Left cardiac atrium (tissue), 4 donors: ENCODE data around the gene USP20. TPM values are rescaled to one million over a fixed set of nuclear protein-coding genes. Genes with fewer than 3 reads are reported as not detected.
"Not testable (repeated sequence)": the region's sequence is repeated elsewhere in the genome, so short reads cannot be mapped to it uniquely, and the experiment has no call there.

ENCODE experiments used
- ATAC-seq, 2 donors: fragments of 200-7000 bp; cut with Tn5 transposase; one replicate each; pipeline ENCODE4 v1.9.1; 2020; ENCODE audit warnings: mild to moderate bottlenecking in 2 of 2, moderate library complexity in 2 of 2
- DNase-seq: peaks from one replicate; pipeline ENCODE4 v3.0.0-alpha.2; 2020
- intact Hi-C, 2 donors: fragments of 100-400 bp; cut with DNase I; formaldehyde crosslinking; loops; one replicate each; pipeline versions ENCODE4 v1.14.1 to v1.15.1; 2022 to 2023
- total RNA-seq, 2 donors: library from RNA; stranded (reverse); fragmentation: NEBNext Ultra II Directional; extraction: Animal tissue kit (Norgen Biotek cat#: 25700); gene quantifications; one replicate each; pipeline ENCODE4 v1.2.1, GENCODE V29; 2021
- donor health status: DM: no; HTN: yes; CAD: no.
- donor health status: DM: no; HTN: yes; CAD: no; lungs with severe emphysema.
- donor health status: DM: yes; HTN: yes; CAD: no.
- donor health status: Dilated cardiomyopathy.

USP20 gene
- total RNA-seq, 2 donors from 2014 or later: 13.9 to 14.3 TPM

DNA sequence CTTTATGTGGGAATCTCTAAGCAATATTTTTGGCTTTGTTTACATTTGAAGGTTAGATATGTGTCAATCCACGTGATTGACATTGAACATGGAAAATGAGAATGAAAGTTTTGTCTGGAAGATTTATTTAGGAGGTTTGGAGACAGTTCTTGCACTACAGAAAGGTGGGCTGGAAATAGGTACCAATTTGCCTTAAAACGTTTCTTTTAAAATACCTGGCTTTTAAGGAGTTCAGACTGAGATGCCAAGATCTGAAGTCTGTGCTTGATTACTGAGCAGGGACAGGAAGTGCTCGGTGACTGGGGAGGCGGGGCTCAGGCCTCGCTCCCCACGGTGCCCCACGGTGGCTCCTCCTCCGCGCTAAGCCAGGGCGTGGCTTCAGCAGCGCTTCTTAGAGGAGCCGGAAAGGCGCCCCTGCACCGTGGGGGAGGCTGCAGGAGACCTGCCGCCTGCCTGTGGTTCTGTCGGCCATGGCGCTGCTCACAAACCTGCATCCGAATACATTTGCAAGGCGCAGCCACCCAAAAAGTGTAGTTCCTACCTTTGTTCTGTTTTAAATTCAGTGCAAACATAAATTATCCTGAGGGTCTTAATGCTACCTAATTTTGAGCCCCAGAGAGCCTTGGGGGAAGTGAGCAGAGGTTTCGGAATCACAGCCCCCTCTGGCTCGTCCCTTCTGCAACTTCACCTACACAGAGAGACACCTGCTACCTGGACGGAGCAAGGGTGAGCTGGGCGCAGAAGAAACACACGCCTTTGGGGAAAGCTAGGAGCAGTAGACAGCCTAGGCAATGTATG is 49.2 kb downstream of the USP20 start:
- DNase-seq (peak; percentile 91), ATAC-seq (peak; percentile 81 to 82)
- intact Hi-C loops: loop anchor here (2.0 to 10.0 kb wide), 5 partner anchors 158 to 353 kb away; partner anchors contain the start of genes FNBP1 (in 1 of the 2) and GPR107 (in 1 of the 2)

DNA sequence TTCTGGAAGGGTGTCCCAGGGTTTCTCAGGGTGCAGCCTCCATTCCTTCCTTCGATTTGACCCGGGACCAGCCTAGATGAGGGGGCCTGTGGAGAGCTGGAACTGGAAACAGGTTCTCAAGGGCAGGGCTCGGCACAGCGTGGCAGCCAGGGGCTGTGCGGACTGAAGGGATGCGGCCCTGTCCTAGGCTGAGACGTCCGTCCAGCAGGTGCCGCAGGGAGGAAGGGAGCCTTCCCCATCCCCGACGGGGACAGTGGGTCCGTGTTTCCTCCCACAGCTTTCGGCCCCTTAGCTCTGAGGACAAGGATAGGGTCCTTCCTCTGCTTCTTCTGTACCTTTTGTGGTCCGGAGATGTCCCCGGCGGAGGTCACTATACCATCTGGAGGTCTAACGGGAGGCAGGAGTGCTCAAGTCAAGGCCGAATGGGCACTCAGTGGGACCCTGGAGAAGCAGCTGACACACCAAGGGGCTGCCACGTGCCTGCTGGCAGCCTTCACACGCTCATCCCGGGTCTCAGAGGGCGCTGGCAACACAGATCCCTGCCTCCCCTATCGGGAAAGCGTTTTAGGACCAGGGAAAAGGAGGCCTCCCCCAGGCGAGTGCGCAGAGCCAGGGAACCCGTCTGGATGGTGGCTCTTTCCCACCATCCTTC is 49.9 kb downstream of the USP20 start:
- intact Hi-C loops: loop anchor here (2.0 to 10.0 kb wide), 5 partner anchors 157 to 352 kb away; partner anchors contain the start of genes FNBP1 (in 1 of the 2) and GPR107 (in 1 of the 2)
- ATAC-seq (peak; percentile 38), DNase-seq (peak; percentile 43)

DNA sequence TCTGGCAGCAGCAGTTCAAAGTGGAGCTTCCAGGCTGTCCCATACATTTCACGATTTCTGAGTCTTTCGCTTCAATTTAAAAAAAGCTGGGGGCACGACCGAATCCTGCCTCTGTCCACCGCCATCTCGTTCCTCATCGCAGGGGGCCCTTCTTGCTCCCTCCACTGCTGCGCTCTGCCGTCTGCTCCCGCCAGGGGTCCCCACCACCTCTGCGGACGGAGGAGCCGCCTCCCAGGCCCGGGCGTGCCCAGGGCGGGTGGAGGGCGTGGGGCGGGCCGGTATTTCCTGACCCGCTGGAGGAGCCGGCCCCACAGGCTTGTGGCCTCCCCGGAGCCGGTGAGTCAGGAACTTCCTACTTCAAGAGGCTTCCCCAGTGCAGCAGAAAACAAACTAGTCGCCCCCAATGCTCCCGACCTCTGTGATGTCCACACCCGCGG is 50.4 kb downstream of the USP20 start:
- ATAC-seq (peak; percentile 91 to 92), DNase-seq (peak; percentile 96)
- intact Hi-C loops: loop anchor here (2.0 to 10.0 kb wide), 5 partner anchors 157 to 352 kb away; partner anchors contain the start of genes FNBP1 (in 1 of the 2) and GPR107 (in 1 of the 2)

DNA sequence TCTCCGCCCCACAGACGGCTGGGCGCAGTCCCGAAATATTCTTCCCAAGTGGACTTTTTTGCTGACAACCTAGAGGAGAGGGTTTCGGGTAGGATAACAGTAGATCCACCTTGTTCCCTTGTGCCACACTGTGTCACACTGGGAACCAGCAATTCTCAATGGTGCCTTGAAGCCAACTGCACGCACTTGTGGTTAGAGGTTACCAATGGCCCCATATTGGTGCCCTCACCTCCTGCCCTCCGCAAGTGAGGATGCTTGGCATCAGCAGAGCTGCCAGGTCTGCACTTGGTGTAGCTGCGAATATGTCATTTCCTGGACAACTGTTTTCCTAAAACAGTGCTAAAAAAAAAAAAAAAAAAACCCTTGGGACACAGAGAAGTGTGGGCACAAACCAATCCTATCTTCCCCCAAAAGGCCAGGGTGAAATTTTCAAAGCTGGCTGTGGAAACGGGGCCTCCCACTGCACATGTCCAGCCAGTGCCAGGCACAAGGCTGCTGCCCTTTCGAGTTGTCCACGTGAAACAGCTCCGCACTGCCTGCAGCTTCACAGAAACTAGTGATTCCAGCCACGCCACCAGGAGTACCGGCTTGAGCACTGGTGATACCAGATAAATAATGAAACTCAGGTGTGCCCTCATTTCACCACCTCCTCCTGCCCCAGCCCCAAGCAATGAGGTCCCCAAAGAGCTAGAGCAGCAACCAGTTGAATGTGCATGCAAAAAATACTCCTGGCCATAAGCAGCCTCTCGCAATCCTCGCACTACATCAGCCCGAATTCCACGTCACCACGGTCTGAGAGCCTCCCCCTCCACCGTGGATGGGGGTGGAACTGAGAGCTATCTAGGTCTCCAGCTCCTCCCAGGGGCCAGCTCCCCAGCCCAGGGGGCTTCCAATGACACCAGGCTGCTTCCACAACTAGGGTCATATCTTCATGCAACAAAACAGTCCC is 51.2 kb downstream of the USP20 start:
- intact Hi-C loops: loop anchor here (5.0 to 10.0 kb wide), 4 partner anchors 156 to 351 kb away; partner anchors contain the start of genes FNBP1 (in 1 of the 2) and GPR107 (in 1 of the 2)
- DNase-seq (no peak), ATAC-seq (no peak)

DNA sequence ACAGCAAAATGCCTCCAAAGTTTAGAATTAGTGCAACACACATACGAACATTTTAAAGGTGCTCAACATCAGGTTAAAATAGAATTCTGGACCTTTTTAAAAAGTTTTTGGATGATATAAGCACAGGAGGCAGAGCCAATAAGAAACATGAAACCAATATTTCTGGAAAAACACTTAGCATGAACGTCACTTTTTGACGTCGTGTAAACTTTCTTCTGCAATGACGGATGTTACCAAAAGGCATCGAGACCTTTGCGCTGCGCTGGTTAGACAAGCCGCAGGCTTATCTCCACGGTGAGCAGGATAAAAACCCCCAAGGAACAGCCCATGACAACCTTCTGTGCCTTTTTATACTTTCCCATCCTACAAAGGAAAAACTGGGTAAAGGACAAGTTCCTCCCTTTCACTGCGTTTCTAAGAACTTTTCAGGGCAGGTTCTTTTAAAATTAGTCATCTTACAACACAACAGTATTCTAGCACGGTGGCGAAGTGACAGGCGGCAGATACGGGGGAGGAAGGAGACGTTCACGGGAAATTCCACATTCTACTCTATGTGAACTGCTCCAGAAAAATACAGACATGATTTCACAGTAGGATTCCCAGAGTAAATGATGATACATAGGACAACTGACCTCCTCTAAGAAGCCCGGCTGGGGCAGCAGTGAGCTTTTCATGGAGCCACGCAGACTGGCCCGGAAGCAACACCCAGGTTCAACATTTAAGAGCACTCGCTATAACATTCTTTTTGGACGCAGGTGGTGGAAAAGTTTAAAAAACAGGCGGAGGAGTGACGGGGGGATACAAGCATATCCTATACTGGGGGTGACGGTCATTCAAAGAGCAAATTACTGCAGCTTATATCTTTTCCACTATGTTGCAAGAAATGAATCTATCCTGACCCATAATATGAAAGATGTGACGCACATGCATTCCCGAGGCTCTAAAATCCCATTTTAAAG is 52.4 kb downstream of the USP20 start:
- intact Hi-C loops: loop anchor here (5.0 to 10.0 kb wide), 4 partner anchors 155 to 350 kb away; partner anchors contain the start of genes FNBP1 (in 1 of the 2) and GPR107 (in 1 of the 2)
- ATAC-seq (no peak), DNase-seq (no peak)

DNA sequence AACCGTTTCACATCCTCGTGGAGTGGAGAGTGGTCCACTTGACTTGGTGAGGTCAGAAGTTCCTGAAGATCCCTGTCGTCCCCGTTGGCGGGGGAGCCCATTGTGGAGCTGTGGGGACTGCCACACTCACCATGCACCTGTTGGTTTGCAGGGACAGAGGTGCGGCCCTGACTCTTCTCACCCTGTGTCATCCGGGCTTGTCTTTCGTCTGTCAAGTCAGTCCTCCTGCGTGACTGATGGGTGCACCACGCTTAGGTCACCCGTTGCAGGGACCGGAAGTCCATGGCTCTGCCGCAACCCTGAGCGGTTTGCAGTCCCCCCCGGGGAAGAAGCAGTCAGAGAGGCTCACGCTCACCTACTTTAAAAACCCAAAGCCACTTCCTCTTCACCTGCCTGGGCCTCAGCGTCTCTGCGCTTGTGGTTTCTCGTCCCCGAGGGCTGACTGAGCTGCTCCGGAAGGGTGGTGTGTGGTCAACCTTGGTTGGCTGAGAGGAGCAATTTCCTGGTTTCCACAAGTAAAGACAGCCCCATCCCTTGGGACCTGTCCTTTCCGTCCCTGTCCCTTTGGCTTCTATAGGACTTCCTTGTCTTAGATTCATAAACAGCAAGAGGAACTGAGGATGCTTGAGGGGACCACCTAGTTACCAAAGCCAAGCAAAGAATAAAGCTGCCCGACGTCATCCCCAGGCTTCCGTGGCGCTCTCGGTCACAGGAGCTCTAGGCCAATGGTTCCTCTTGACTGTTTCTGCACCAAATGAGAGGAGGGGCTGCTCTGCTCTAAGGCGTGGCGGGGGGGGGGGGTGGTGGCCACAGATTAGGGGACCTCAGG is 53.2 kb downstream of the USP20 start:
- DNase-seq: peak; percentile 49
- peak in 1 of 2 donors; percentile 5 for ATAC-seq
- intact Hi-C loops: loop anchor here (5.0 to 10.0 kb wide), 4 partner anchors 154 to 349 kb away; partner anchors contain the start of genes FNBP1 (in 1 of the 2) and GPR107 (in 1 of the 2)

DNA sequence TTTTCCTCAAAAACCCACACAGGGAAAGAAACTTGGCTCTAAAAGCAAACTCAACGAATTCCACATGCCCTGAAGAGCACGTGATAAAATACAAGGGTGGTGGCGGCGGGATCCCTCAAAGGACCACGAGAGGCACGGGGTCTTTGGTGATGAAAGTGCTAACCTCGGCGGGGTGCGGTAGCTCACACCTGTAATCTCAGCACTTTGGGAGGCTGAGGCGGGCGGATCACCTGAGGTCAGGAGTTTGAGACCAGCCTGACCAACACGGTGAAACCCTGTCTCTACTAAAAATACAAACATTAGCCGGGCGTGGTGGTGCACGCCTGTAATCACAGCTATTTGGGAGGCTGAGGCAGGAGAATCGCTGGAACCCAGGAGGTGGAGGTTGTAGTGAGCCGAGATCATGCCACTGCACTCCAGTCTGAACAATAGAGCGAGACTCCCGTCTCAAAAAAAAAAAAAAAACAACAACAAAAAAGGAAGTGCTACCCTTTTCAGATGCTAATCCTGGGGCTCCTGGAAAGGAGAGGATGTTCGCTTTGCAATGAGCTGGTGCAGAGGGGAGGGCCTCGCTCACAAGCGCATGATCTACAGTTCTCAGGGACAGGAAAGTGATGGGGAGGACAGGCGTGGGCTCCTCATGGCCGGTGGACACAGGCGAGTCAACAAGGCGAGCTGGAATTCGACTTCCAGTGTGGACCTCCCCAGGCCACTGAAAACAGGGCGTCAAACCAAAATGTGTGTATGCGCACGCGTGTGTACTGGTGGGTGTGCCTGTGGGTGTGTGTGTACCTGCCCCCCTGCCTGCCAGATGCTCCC is 54.1 kb downstream of the USP20 start:
- intact Hi-C loops: loop anchor here (5.0 to 10.0 kb wide), 4 partner anchors 153 to 348 kb away; partner anchors contain the start of genes FNBP1 (in 1 of the 2) and GPR107 (in 1 of the 2)
- no peak for ATAC-seq
- DNase-seq: no peak

DNA sequence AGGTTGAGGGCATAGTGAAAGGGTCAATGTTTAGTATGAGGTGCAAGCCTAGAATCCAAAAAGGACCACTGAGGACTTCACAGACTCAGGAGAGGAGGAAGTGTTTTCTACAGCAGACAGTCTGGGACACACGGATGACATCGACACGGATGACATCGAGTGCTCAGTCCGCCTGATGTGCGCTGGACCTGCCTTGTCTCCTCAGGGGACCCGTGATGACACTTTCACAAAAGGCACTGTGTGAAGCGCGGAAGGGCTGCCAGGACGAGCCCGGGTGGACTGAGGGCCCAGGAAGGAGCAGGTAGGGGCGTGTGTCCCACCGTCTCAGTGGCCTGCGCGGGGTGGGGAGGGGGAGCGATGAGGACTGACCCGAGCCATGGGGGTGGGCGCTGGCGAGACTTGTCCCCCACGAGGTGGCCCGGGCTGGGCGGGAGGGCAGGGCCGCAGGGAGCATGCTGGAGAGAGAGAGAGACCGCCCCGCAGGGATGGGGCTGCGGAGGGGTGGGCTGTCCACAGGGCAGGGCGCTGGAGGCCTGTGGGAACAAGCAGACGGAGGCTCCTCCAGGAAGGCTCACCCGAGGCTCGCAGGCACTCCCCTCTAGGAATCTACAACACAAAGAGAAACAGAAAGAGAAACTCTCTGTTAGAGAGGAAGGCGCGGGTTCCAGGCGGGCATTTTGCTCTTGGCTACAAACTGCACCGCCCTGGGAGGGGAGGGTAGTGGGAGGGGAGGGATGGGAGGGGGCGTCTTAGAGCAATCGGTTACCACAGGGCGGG is 54.9 kb downstream of the USP20 start:
- no peak for ATAC-seq
- DNase-seq: no peak
- intact Hi-C loops: loop anchor here (5.0 to 10.0 kb wide), 4 partner anchors 152 to 347 kb away; partner anchors contain the start of genes FNBP1 (in 1 of the 2) and GPR107 (in 1 of the 2)

DNA sequence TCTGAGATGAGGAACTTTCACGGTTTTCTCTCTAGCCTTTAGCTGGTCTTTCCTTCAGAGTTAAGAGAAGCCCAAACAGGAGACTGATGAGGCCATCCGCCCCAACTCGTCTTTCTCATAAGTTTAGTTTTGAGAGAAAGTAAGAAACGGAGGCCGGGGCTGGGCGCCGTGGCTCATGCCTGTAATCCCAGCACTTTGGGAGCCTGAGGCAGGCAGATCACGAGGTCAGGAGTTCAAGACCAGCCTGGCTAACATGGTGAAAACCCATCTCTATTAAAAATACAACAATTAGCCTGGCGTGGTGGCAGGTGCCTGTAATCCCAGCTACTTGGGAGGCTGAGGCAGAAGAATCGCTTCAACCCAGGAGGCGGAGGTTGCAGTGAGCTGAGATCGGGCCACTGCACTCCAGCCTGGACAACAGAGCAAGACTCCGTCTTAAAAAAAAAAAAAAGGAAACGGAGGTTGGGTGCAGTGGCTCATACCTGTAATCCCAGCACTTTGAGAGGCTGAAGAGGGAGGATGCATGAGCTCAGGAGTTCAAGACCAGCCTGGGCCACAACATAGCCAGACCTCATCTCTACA is 55.6 kb downstream of the USP20 start:
- intact Hi-C loops, DNase-seq, ATAC-seq: not testable (repeated sequence)

DNA sequence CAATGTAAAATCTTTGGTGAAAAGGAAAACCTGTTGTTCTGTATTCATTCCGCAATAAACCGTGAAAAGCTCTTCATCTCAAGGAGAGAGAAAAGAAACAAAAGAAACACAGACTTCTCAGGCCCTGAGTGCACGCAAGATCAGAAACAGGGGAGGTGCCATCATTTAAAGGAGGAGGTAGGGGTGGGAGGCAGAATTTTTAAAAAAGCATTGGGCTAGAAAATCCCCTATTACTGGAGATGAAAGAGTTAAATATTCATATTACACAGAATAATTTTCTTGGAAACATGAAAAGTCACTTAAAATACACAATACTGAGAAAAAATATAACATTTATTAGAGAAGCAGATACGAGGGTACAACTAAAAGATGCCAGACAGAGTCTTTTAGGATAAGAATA is 56.3 kb downstream of the USP20 start:
- no peak for DNase-seq
- no peak for ATAC-seq
- intact Hi-C loops: no loop called here

DNA sequence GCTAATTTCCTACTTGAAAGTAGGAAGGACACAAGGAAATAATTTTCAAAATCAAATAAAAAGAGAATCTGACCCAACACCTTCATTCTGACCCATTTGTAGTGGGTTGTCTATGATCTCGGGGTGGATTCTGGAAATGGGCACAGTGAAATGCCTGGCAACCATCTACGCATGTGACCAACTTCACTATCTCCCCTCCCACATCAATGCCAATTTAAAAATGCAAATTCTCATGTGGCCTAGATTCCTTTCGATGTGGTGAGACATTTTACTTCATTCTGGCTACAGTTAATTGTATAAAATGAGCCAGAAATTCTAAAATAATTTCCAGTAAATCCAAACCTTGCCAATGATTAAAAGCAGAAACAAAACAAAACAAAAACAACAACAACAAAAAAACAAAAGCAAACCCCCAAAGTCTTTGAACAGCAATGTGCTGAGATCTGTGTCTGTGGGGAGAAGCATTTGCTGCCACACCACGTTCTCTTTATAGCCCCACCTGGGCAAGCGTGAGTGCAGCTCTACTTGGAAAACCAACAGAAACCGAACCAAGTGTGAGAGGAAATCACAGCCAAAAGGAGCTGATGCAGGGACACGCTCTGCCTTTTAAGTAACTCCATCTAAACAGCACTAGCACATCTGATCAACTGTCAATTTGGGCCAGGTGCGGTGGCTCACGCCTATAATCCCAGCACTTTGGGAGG is 59.0 kb downstream of the USP20 start:
- intact Hi-C loops: no loop called here
- no peak for DNase-seq
- ATAC-seq: no peak

DNA sequence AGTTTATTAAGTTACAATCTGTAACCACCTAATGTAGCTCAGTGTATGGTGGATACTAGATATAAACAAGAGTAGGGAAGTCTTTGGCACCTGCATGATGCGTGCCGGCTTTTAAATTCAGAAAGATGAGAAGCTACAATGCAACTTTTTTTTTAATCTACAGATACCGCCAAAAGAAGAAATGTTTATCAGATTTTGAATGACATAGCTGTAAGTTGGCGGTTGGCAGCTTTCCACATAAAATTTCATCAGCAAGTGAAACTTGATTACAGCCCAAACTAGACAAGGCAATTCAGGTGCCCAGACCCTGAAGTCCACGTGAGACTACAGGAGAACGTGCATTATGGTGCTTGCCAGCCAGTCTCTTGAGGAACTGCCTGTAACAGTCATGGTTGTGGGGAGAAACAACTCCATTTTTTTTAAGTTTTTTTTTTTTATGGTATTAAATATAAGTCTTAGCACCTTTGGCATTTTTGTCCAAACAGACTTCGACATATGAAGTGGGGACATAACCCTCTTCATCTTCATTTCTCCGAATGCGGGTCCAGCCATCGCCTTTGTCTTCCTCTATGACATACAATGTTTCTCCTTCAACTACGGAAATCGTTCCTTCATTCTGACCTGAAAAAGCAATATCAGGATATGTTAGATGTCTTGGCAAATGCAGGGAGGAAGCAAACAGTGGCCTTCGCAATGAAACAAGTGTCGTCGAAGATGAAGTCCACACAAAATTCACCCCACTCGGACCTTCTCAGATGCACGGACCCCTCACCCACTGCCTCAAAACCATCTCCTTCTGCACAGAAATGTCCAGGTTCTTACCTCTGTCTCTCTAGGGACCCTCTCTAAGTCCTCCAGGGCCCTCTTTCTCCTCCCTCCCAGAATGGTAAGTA is 60.4 kb downstream of the USP20 start:
- ATAC-seq (no peak), DNase-seq (no peak)
- intact Hi-C loops: no loop called here

DNA sequence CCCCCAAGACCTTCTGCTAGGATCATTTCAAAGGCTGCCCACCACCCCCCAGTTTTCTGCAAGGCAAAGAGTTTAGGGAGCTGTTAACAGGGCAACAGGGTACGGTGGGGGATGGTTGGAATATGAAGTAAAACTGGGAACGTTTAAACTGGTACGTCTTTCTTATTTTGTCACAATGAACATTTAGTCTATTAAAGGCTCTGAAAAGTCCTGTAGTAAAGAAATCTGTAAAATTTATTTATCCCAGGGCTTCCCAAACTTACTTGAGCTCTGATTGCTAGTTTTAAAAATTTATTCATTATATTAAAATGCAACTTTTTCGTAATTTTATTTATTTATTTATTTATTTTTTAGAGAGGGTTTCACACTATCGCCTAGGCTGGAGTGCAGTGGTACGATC is 62.0 kb downstream of the USP20 start:
- DNase-seq: no peak
- intact Hi-C loops: no loop called here

More for the DNA sequence above, 62.0 kb downstream of the USP20 start:
- no peak for ATAC-seq
